Keratinocyte (primary cell): ENCODE measurements around the gene MGMT. TPM values are rescaled to one million over a fixed set of nuclear protein-coding genes. Genes with fewer than 3 reads are reported as not detected.
A peak's percentile ranks its signal among the peaks of the same experiment; 100 is the strongest.

ENCODE experiments used
- DNase-seq: peaks from one replicate; pipeline ENCODE4 v3.0.0-alpha.2; 2011; ENCODE audit warnings: low read depth, missing footprints, low spot score
- FAIRE-seq: peaks from 2 replicates; lab custom pipeline; 2011; peaks lifted over from hg19 to GRCh38; lab: Jason Lieb, UNC
- H2AFZ ChIP-seq: 2 replicates; pipeline ENCODE4 v1.6.0; 2012; ENCODE audit warnings: low read length, control low read depth, inconsistent platforms; ENCODE audit not compliant: control insufficient read depth
- H3K27ac ChIP-seq: 2 replicates; pipeline ENCODE4 v1.5.1; 2011; ENCODE audit warnings: low read length; ENCODE audit not compliant: control insufficient read depth, insufficient read depth
- H3K27me3 ChIP-seq: 3 replicates; pipeline ENCODE4 v1.6.0; 2011; ENCODE audit warnings: low read length; ENCODE audit not compliant: control insufficient read depth, insufficient read depth; ENCODE audit errors: extremely low read depth
- H3K36me3 ChIP-seq, 2 experiments: 2 replicates in 1 of 2; 3 replicates in 1 of 2; pipeline ENCODE4 v1.5.1; 2011; ENCODE audit warnings: low read length in 2 of 2, mild to moderate bottlenecking in 1 of 2; ENCODE audit not compliant: control insufficient read depth in 2 of 2, insufficient read depth in 2 of 2; ENCODE audit errors: extremely low read depth in 1 of 2
- H3K4me1 ChIP-seq: 3 replicates; pipeline ENCODE4 v1.5.1; 2011; ENCODE audit warnings: low read length; ENCODE audit not compliant: control insufficient read depth, insufficient read depth; ENCODE audit errors: extremely low read depth
- H3K4me2 ChIP-seq: 3 replicates; pipeline ENCODE4 v1.6.0; 2011; ENCODE audit warnings: low read depth, low read length; ENCODE audit not compliant: control insufficient read depth, insufficient read depth; ENCODE audit errors: extremely low read depth
- H3K4me3 ChIP-seq, 3 experiments: fragments of 200-600 bp in 1 of 3; sonication (generic) in 1 of 3; 2 replicates in 2 of 3; 3 replicates in 1 of 3; pipeline ENCODE4 v1.5.1; 2011 to 2016; ENCODE audit warnings: low read length in 3 of 3, mild to moderate bottlenecking in 3 of 3, control low read depth in 2 of 3, inconsistent platforms in 1 of 3, low read depth in 1 of 3, mixed read lengths in 1 of 3, mixed run types in 1 of 3, moderate library complexity in 1 of 3; ENCODE audit not compliant: control insufficient read depth in 2 of 3, insufficient read depth in 2 of 3; ENCODE audit errors: extremely low read depth in 1 of 3
- H3K79me2 ChIP-seq: 2 replicates; pipeline ENCODE4 v1.6.0; 2012; ENCODE audit warnings: low read length; ENCODE audit not compliant: control insufficient read depth, insufficient read depth
- H3K9ac ChIP-seq: 3 replicates; pipeline ENCODE4 v1.6.0; 2011; ENCODE audit warnings: low read length; ENCODE audit not compliant: control insufficient read depth, insufficient read depth; ENCODE audit errors: extremely low read depth
- H3K9me1 ChIP-seq: 3 replicates; pipeline ENCODE4 v1.6.0; 2011; ENCODE audit warnings: low read length; ENCODE audit not compliant: control insufficient read depth, insufficient read depth; ENCODE audit errors: extremely low read depth
- H3K9me3 ChIP-seq: 2 replicates; pipeline ENCODE4 v1.5.1; 2012; ENCODE audit warnings: low read depth, low read length; ENCODE audit not compliant: control insufficient read depth
- H4K20me1 ChIP-seq: 3 replicates; pipeline ENCODE4 v1.6.0; 2011; ENCODE audit warnings: low read length; ENCODE audit not compliant: control insufficient read depth, insufficient read depth; ENCODE audit errors: extremely low read depth
- EZH2 ChIP-seq: IDR thresholded peaks from one replicate; pipeline ENCODE4 v1.6.1; 2012; ENCODE audit warnings: inconsistent platforms, mild to moderate bottlenecking, low read length, moderate library complexity
- dilution Hi-C: fragments of 300-500 bp; cut with MboI; formaldehyde crosslinking; loops from one replicate; pipeline ENCODE4 v1.7.0; 2020; ENCODE audit warnings: low sequenced_read_pairs; ENCODE audit not compliant: extremely low pct_ligation_motif_present
- polyA plus RNA-seq, 5 experiments: library from polyadenylated mRNA; depleted of rRNA in 3 of 5; stranded (reverse) in 3 of 5; stranded (forward) in 1 of 5; unstranded in 1 of 5; fragments of >200 nt; gene quantifications; 1 replicate in 1 of 5; 2 replicates in 3 of 5; 3 replicates in 1 of 5; pipeline versions ENCODE4 v1.2.1 to v1.2.3, GENCODE V29; 2011 to 2012; ENCODE audit warnings: missing spikeins in 2 of 5, low read depth in 1 of 5, low replicate concordance in 1 of 5
- TF ChIP-seq, protein P1 (sequence below), 3 experiments: IDR thresholded peaks in 1 of 3; conservative IDR thresholded peaks in 1 of 3; optimal IDR thresholded peaks in 1 of 3; 2 replicates in 2 of 3; 3 replicates in 1 of 3; pipeline versions ENCODE3 to v1.5.1; 2011; ENCODE audit warnings: low read length in 3 of 3, mild to moderate bottlenecking in 3 of 3, moderate library complexity in 2 of 3, control low read depth in 1 of 3, inconsistent platforms in 1 of 3; ENCODE audit not compliant: insufficient read depth in 2 of 3; ENCODE audit errors: extremely low read depth in 1 of 3

The MGMT gene
- polyA plus RNA-seq, 1 donor (not counting 4 experiments of a cell fraction or from before 2014, with no cell fraction given), result 15.2 TPM

- Histone ChIP-seq H3K4me1 (peaks cover 15% of the 10 kb centered on the region), H3K4me3 (no peak overlapping the region), H3K79me2 (no peaks in the 10 kb centered on the region), H3K27ac (no peak overlapping the region), H3K36me3 (no peaks in the 10 kb centered on the region), H3K9ac (no peak overlapping the region), H3K27me3 (no peaks in the 10 kb centered on the region), H3K4me2 (no peak overlapping the region), H2AFZ (no peak overlapping the region), H3K9me1 (no peaks in the 10 kb centered on the region), H3K9me3 (no peaks in the 10 kb centered on the region), H4K20me1 (no peaks in the 10 kb centered on the region)
- dilution Hi-C loops, result no loop called here
- no peak for DNase-seq
- no peak for FAIRE-seq
- TF ChIP-seq, protein P1, sequence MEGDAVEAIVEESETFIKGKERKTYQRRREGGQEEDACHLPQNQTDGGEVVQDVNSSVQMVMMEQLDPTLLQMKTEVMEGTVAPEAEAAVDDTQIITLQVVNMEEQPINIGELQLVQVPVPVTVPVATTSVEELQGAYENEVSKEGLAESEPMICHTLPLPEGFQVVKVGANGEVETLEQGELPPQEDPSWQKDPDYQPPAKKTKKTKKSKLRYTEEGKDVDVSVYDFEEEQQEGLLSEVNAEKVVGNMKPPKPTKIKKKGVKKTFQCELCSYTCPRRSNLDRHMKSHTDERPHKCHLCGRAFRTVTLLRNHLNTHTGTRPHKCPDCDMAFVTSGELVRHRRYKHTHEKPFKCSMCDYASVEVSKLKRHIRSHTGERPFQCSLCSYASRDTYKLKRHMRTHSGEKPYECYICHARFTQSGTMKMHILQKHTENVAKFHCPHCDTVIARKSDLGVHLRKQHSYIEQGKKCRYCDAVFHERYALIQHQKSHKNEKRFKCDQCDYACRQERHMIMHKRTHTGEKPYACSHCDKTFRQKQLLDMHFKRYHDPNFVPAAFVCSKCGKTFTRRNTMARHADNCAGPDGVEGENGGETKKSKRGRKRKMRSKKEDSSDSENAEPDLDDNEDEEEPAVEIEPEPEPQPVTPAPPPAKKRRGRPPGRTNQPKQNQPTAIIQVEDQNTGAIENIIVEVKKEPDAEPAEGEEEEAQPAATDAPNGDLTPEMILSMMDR (optimal IDR thresholded peaks at IDR 0.05 in 1 of 3, IDR thresholded peaks at IDR 0.05 in 1 of 3, conservative IDR thresholded peaks at IDR 0.05 in 1 of 3; ENCODE audit: extremely low read depth in 1 of 3, insufficient read depth in 2 of 3, low read length in 3 of 3), result no peak
- TF ChIP-seq EZH2, result no peak
These were observed 35.4 kb downstream of the MGMT start for GRCh38 chr10:129502448-129502847.

DNA sequence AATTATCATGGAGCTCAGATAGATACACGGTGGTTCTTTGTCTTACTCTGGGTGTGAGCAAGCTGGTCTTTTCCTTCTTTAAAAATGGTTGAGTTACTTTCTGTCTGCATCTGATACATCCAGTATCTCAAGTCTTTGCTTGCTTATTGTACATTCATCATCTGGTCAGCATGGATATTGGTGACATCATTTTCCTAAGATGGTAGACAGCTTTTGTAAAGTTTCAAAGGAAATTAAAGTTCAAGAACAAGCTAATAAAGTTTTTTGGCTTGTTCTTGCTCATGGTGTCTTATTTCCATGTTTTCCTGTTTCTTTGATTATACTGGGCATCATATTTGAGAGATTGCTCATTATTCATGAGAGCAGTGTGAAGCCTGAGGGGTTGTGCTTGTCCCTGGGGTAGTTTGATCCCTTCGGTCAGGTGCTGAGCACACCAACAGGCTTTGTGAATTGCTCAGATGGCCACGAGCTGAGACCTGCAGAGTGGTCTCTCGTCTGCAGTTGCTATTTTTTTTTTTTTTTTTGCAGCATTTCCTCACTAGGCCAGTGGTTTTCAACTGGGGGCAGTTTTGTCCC, 38.5 kb downstream of the MGMT start:
- H3K4me1 ChIP-seq, result peaks cover 15% of the 10 kb centered on the region
- TF ChIP-seq EZH2, result no peak
- TF ChIP-seq, protein P1 (optimal IDR thresholded peaks at IDR 0.05 in 1 of 3, IDR thresholded peaks at IDR 0.05 in 1 of 3, conservative IDR thresholded peaks at IDR 0.05 in 1 of 3; ENCODE audit: extremely low read depth in 1 of 3, insufficient read depth in 2 of 3, low read length in 3 of 3), result no peak
- H3K27me3 ChIP-seq, result no peaks in the 10 kb centered on the region
- no peak overlapping the region for H3K9ac ChIP-seq
- dilution Hi-C loops, result no loop called here
- H3K4me3 ChIP-seq, result no peak overlapping the region
- no peaks in the 10 kb centered on the region for H3K36me3 ChIP-seq
- H3K9me1 ChIP-seq, result no peaks in the 10 kb centered on the region
- FAIRE-seq (peak; percentile 49), DNase-seq (peak; percentile 49)
- peak overlapping the region; percentile 36 for H3K4me2 ChIP-seq
- H4K20me1 ChIP-seq, result no peaks in the 10 kb centered on the region
- H3K79me2 ChIP-seq, result no peaks in the 10 kb centered on the region
- H3K27ac ChIP-seq, result no peak overlapping the region
- H3K9me3 ChIP-seq, result no peaks in the 10 kb centered on the region
- H2AFZ ChIP-seq, result no peak overlapping the region
